SK-N-SH (cell line): ENCODE measurements around the gene REM1. TPM values are rescaled to one million over a fixed set of nuclear protein-coding genes. Genes with fewer than 3 reads are reported as not detected.

Experiments
- CTCF ChIA-PET: fragments of 300-600, 350-600 bp; formaldehyde crosslinking; extraction: SDS; loops from one replicate; lab custom pipeline; 2021; lab: Yijun Ruan, JAX
- POLR2A ChIA-PET: fragments of 350-600 bp; sonication (Branson Sonifier 250); formaldehyde crosslinking; extraction: SDS; loops from one replicate; lab custom pipeline; 2020; ENCODE audit warnings: antibody characterized with exemption, inconsistent platforms; lab: Yijun Ruan, JAX
- DNase-seq: peaks from one replicate; pipeline ENCODE4 v3.0.0; 2012
- H2AFZ ChIP-seq: fragments of 200-600 bp; sonication (generic); 2 replicates; pipeline ENCODE4 v1.8.1; 2016; ENCODE audit warnings: antibody characterized with exemption, mild to moderate bottlenecking, low read depth
- H3F3A ChIP-seq: fragments of 200-600 bp; sonication (generic); replicated peaks from 2 replicates; pipeline ENCODE3; 2016; ENCODE audit warnings: antibody characterized with exemption, mild to moderate bottlenecking; ENCODE audit not compliant: insufficient read depth
- H3K27ac ChIP-seq, 2 experiments: fragments of 200-500 bp in 1 of 2; fragments of 200-600 bp in 1 of 2; sonication (Bioruptor generic) in 1 of 2; sonication (generic), shearing (Covaris generic) in 1 of 2; 2 replicates each; pipeline versions ENCODE4 v1.5.1 to v1.6.1; 2014 to 2016; ENCODE audit warnings: low read depth in 2 of 2, inconsistent platforms in 1 of 2, low read length in 1 of 2, mild to moderate bottlenecking in 1 of 2, mixed read lengths in 1 of 2
- H3K27me3 ChIP-seq: fragments of 200-600 bp; sonication (generic), shearing (Covaris generic); 2 replicates; pipeline ENCODE4 v1.6.1; 2016; ENCODE audit warnings: mixed run types; ENCODE audit not compliant: insufficient read depth
- H3K36me3 ChIP-seq, 2 experiments: fragments of 200-500 bp in 1 of 2; fragments of 200-600 bp in 1 of 2; sonication (Bioruptor generic) in 1 of 2; sonication (generic) in 1 of 2; replicated peaks in 1 of 2; 2 replicates each; pipeline versions ENCODE3 to v1.5.1; 2014 to 2016; ENCODE audit warnings: low read length in 1 of 2, mild to moderate bottlenecking in 1 of 2; ENCODE audit not compliant: insufficient read depth in 2 of 2, control insufficient read depth in 1 of 2
- H3K4me1 ChIP-seq, 2 experiments: fragments of 200-500 bp in 1 of 2; fragments of 200-600 bp in 1 of 2; sonication (Bioruptor generic) in 1 of 2; sonication (generic), shearing (Covaris generic) in 1 of 2; 2 replicates each; pipeline versions ENCODE4 v1.5.1 to v1.6.1; 2014 to 2016; ENCODE audit warnings: low read depth in 1 of 2, low read length in 1 of 2, mixed run types in 1 of 2; ENCODE audit not compliant: insufficient read depth in 2 of 2, control insufficient read depth in 1 of 2
- H3K4me2 ChIP-seq: fragments of 200-600 bp; sonication (generic), shearing (Covaris generic); 2 replicates; pipeline ENCODE4 v1.6.1; 2017; ENCODE audit warnings: mixed run types
- H3K4me3 ChIP-seq, 2 experiments: fragments of 200-500 bp in 1 of 2; fragments of 200-600 bp in 1 of 2; sonication (Bioruptor generic) in 1 of 2; sonication (generic), shearing (Covaris generic) in 1 of 2; 2 replicates each; pipeline versions ENCODE4 v1.5.1 to v1.8.1; 2014 to 2016; ENCODE audit warnings: low read depth in 2 of 2, inconsistent platforms in 1 of 2, low read length in 1 of 2, mild to moderate bottlenecking in 1 of 2, mixed read lengths in 1 of 2, moderate library complexity in 1 of 2
- H3K79me2 ChIP-seq: fragments of 200-600 bp; sonication (generic); 2 replicates; pipeline ENCODE4 v1.8.1; 2017; ENCODE audit warnings: mild to moderate bottlenecking; ENCODE audit not compliant: insufficient read depth
- H3K9ac ChIP-seq: fragments of 200-600 bp; sonication (generic); 2 replicates; pipeline ENCODE4 v1.6.1; 2017; ENCODE audit warnings: mixed run types
- H3K9me2 ChIP-seq: fragments of 200-600 bp; sonication (generic); 2 replicates; pipeline ENCODE4 v1.6.1; 2017; ENCODE audit warnings: mixed run types
- H3K9me3 ChIP-seq: fragments of 200-600 bp; sonication (generic); 2 replicates; pipeline ENCODE4 v1.6.1; 2017; ENCODE audit warnings: mixed run types, mild to moderate bottlenecking, moderate library complexity
- H4K20me1 ChIP-seq: fragments of 200-600 bp; sonication (generic); 2 replicates; pipeline ENCODE4 v1.6.1; 2017; ENCODE audit warnings: mild to moderate bottlenecking, mixed run types; ENCODE audit not compliant: insufficient read depth
- CHD2 ChIP-seq: fragments of 150-350 bp; IDR thresholded peaks from 2 replicates; pipeline ENCODE4 v1.6.1; 2018; ENCODE audit warnings: low read length; ENCODE audit not compliant: partially characterized antibody
- ELF1 ChIP-seq: IDR thresholded peaks from 2 replicates; pipeline ENCODE4 v1.4.0; 2012
- EP300 ChIP-seq, 2 experiments: IDR thresholded peaks; 2 replicates each; pipeline versions ENCODE4 v1.4.0 to v1.6.1; 2012; ENCODE audit warnings: borderline replicate concordance in 1 of 2, low read depth in 1 of 2, low read length in 1 of 2
- FOSL2 ChIP-seq: IDR thresholded peaks from 2 replicates; pipeline ENCODE4 v1.4.0; 2012; ENCODE audit warnings: low read depth, mild to moderate bottlenecking, moderate library complexity, borderline replicate concordance
- FOXJ3 ChIP-seq: sonication (generic); formaldehyde crosslinking; IDR thresholded peaks from 2 replicates; pipeline ENCODE4 v1.5.1; 2020; ENCODE audit warnings: mild to moderate bottlenecking, missing genetic modification reagents
- FOXM1 ChIP-seq: IDR thresholded peaks from 2 replicates; pipeline ENCODE4 v1.4.0; 2012; ENCODE audit warnings: low read depth, mild to moderate bottlenecking
- GATA2 ChIP-seq: sonication (generic); formaldehyde crosslinking; IDR thresholded peaks from 2 replicates; pipeline ENCODE4 v1.5.0; 2020; ENCODE audit warnings: mild to moderate bottlenecking, missing genetic modification reagents
- IRF3 ChIP-seq: fragments of 150-350 bp; IDR thresholded peaks from 2 replicates; pipeline ENCODE4 v1.6.1; 2016; ENCODE audit warnings: mild to moderate bottlenecking, low read depth, low read length
- JUND ChIP-seq: IDR thresholded peaks from 2 replicates; pipeline ENCODE4 v1.4.0; 2012
- MXI1 ChIP-seq: IDR thresholded peaks from 2 replicates; pipeline ENCODE4 v1.6.1; 2012; ENCODE audit warnings: mild to moderate bottlenecking, low read depth, low read length, improper control_type of control experiment
- NFIC ChIP-seq: IDR thresholded peaks from 2 replicates; pipeline ENCODE4 v1.4.0; 2012; ENCODE audit warnings: borderline replicate concordance
- NRF1 ChIP-seq: IDR thresholded peaks from 2 replicates; pipeline ENCODE4 v1.6.1; 2012; ENCODE audit warnings: low read depth, mild to moderate bottlenecking, low read length
- POLR2AphosphoS5 ChIP-seq: IDR thresholded peaks from 2 replicates; pipeline ENCODE4 v1.6.1; 2012; ENCODE audit warnings: low read depth, low read length
- RAD21 ChIP-seq: IDR thresholded peaks from 2 replicates; pipeline ENCODE4 v1.6.1; 2012; ENCODE audit warnings: mild to moderate bottlenecking, low read length
- RFX5 ChIP-seq: IDR thresholded peaks from 2 replicates; pipeline ENCODE4 v1.6.1; 2012; ENCODE audit warnings: mild to moderate bottlenecking, improper control_type of control experiment, low read length
- RXRA ChIP-seq: IDR thresholded peaks from 2 replicates; pipeline ENCODE4 v1.4.0; 2012; ENCODE audit warnings: low read depth, mild to moderate bottlenecking, borderline replicate concordance
- SIN3A ChIP-seq: IDR thresholded peaks from 2 replicates; pipeline ENCODE4 v1.6.1; 2012; ENCODE audit warnings: low read depth, mild to moderate bottlenecking, low read length, moderate library complexity, borderline replicate concordance
- TEAD4 ChIP-seq: IDR thresholded peaks from 2 replicates; pipeline ENCODE4 v1.4.0; 2012; ENCODE audit warnings: mild to moderate bottlenecking, borderline replicate concordance; ENCODE audit not compliant: insufficient read depth
- USF1 ChIP-seq: IDR thresholded peaks from 2 replicates; pipeline ENCODE4 v1.4.0; 2012; ENCODE audit warnings: low read depth, borderline replicate concordance
- YY1 ChIP-seq: IDR thresholded peaks from 2 replicates; pipeline ENCODE4 v1.4.0; 2012; ENCODE audit warnings: low read depth, mild to moderate bottlenecking
- ZBTB33 ChIP-seq: IDR thresholded peaks from 2 replicates; pipeline ENCODE4 v1.4.0; 2012; ENCODE audit warnings: low read depth, borderline replicate concordance
- WGBS: methylation state at CpG from one replicate; pipeline ENCODE4 v1.1.6; 2017; ENCODE audit warnings: low lambda C conversion rate; 5-methylcytosine and 5-hydroxymethylcytosine counted together
- polyA plus RNA-seq, 3 experiments: library from polyadenylated mRNA; depleted of rRNA; stranded (reverse); fragments of >200 nt; gene quantifications; 2 replicates each; pipeline ENCODE4 v1.2.3, GENCODE V29; 2012
- TF ChIP-seq, protein P1 (sequence below): IDR thresholded peaks from 2 replicates; pipeline ENCODE4 v1.6.1; 2012; ENCODE audit warnings: mild to moderate bottlenecking, low read depth, low read length, moderate library complexity
- TF ChIP-seq, protein P2 (sequence below): IDR thresholded peaks from 2 replicates; pipeline ENCODE4; 2012

REM1 gene
- polyA plus RNA-seq, 1 of the 3 experiments (the other 2 are of a cell fraction) = 7.1 TPM

DNA sequence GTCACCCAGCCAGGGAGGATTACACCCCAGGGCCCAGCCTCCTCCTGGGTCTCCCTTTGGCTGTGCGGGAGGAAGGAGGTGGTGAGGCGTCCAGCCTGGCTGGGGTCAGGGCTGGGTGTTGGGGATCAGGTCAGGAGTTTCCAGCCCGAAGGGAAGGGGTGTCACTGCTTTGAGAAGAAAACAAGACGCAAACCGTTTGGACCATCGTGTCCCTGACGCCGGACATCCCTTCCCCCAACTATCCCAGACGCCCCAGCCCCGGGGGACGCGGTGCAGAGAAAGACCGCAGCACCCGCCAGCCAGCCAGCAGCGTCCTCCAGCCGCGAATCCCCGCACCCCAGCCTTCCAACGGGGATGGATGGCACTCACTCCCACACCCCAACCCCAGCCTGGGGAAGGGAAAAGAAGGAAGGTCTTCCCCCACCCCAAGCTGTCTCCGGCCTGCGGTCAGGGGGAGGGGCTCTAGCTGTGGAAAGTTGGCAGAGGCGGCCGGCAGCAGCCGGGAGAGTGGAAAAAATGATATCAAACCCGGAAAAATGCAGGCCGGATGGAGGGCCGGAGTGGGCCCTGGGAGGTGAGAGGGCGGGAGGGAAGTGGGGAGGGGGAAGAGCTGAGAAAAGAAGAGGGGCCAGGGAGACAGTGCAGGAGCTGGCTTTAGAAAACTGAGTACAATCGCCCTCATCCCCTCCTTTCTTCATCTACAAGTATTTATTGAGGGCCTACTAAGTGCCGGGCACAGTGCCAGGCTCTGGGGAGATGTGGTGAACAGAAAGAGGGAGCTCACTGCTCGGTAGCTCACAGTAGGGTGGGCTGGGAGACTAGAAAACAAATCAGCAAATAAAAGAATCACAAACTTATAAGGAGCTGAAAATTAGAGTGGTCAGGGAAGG is 10.6 kb downstream of the REM1 start:
- H3K9me2 ChIP-seq = no peaks in the 10 kb centered on the region
- no peaks in the 10 kb centered on the region for H4K20me1 ChIP-seq
- peak overlapping the region; percentile 14 to 92; a peak in 3 of 4 replicates for H3K27ac ChIP-seq
- H3K36me3 ChIP-seq = no peaks in the 10 kb centered on the region
- WGBS = 20% methylated on average over 20 of the region's 31 CpGs
- no peaks in the 10 kb centered on the region for H3K9me3 ChIP-seq
- H3K4me1 ChIP-seq = peaks cover 0 to 5% of the 10 kb centered on the region in 2 experiments; a peak in 2 of 4 replicates
- H2AFZ ChIP-seq = peak overlapping the region; percentile 84
- DNase-seq = peak; percentile 61
- H3K4me2 ChIP-seq = peak overlapping the region; percentile 71
- peak overlapping the region; percentile 61; the same call in 1 of the 2 replicates for H3K9ac ChIP-seq
- peaks cover 10% of the 10 kb centered on the region for H3F3A ChIP-seq
- ChIA-PET POLR2A (no interaction called here), CTCF (interaction anchor here (1.1 to 9.8 kb wide), 4 partner anchors 12 to 26 kb away, joined by 3 to 79 read pairs (median 4); no protein-coding TSS in a partner anchor)
- H3K79me2 ChIP-seq = no peaks in the 10 kb centered on the region
- peak overlapping the region in 1 of 2 experiments; percentile 21; a peak in 2 of 4 replicates for H3K4me3 ChIP-seq
- no peaks in the 10 kb centered on the region for H3K27me3 ChIP-seq
- TF ChIP-seq, protein P1, sequence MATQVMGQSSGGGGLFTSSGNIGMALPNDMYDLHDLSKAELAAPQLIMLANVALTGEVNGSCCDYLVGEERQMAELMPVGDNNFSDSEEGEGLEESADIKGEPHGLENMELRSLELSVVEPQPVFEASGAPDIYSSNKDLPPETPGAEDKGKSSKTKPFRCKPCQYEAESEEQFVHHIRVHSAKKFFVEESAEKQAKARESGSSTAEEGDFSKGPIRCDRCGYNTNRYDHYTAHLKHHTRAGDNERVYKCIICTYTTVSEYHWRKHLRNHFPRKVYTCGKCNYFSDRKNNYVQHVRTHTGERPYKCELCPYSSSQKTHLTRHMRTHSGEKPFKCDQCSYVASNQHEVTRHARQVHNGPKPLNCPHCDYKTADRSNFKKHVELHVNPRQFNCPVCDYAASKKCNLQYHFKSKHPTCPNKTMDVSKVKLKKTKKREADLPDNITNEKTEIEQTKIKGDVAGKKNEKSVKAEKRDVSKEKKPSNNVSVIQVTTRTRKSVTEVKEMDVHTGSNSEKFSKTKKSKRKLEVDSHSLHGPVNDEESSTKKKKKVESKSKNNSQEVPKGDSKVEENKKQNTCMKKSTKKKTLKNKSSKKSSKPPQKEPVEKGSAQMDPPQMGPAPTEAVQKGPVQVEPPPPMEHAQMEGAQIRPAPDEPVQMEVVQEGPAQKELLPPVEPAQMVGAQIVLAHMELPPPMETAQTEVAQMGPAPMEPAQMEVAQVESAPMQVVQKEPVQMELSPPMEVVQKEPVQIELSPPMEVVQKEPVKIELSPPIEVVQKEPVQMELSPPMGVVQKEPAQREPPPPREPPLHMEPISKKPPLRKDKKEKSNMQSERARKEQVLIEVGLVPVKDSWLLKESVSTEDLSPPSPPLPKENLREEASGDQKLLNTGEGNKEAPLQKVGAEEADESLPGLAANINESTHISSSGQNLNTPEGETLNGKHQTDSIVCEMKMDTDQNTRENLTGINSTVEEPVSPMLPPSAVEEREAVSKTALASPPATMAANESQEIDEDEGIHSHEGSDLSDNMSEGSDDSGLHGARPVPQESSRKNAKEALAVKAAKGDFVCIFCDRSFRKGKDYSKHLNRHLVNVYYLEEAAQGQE = peak; percentile 42
- 0 out of 2 replicates have a peak, but pooled peaks have one; percentile 23 for TF ChIP-seq YY1
- no peak for TF ChIP-seq GATA2 (CRISPR knock-in tag)
- TF ChIP-seq NFIC = peak; percentile 91
- TF ChIP-seq MXI1 = no peak
- TF ChIP-seq NRF1 = no peak
- no peak for TF ChIP-seq RFX5
- peak in 1 of 2 experiments; percentile 87; a peak in 3 of 4 replicates for TF ChIP-seq EP300 (IDR thresholded peaks at IDR 0.05; ENCODE audit: borderline replicate concordance in 1 of 2, low read depth in 1 of 2, low read length in 1 of 2)
- TF ChIP-seq FOXJ3 = no peak
- TF ChIP-seq JUND = peak; percentile 56; the same call in 1 of the 2 replicates
- TF ChIP-seq RAD21 = no peak
- peak; percentile 72; the same call in 1 of the 2 replicates for TF ChIP-seq ZBTB33
- peak; percentile 72 for TF ChIP-seq TEAD4
- TF ChIP-seq FOSL2 = peak; percentile 26; the same call in 1 of the 2 replicates
- TF ChIP-seq SIN3A = 0 out of 2 replicates have a peak, but pooled peaks have one; percentile 20
- no peak for TF ChIP-seq USF1
- peak; percentile 48 for TF ChIP-seq CHD2
- TF ChIP-seq IRF3 = no peak
- TF ChIP-seq ELF1 = peak; percentile 78
- TF ChIP-seq FOXM1 = peak; percentile 59; the same call in 1 of the 2 replicates
- TF ChIP-seq POLR2AphosphoS5 = peak; percentile 70
- peak; percentile 82; the same call in 1 of the 2 replicates for TF ChIP-seq RXRA
- TF ChIP-seq, protein P2, sequence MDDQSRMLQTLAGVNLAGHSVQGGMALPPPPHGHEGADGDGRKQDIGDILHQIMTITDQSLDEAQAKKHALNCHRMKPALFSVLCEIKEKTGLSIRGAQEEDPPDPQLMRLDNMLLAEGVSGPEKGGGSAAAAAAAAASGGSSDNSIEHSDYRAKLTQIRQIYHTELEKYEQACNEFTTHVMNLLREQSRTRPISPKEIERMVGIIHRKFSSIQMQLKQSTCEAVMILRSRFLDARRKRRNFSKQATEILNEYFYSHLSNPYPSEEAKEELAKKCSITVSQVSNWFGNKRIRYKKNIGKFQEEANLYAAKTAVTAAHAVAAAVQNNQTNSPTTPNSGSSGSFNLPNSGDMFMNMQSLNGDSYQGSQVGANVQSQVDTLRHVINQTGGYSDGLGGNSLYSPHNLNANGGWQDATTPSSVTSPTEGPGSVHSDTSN = peak; percentile 64; the same call in 1 of the 2 replicates
